ENCODE results near the gene AATK. TPM values are rescaled to one million over a fixed set of nuclear protein-coding genes. Genes with fewer than 3 reads are reported as not detected.

The AATK gene
- total RNA-seq, 1 experiment from 2014 or later: not detected

GRCh38 chr17:81202318-81202717 is 36.3 kb upstream of the AATK start:
- DNase-seq: no peak
- H3K27me3 Mint-ChIP-seq (ENCODE audit: unreplicated experiment): no peaks in the 10 kb centered on the region
- no peak for TF ChIP-seq CTCF (IDR thresholded peaks at IDR 0.05; ENCODE audit: unreplicated experiment)
- no peaks in the 10 kb centered on the region for H3K4me1 Mint-ChIP-seq (ENCODE audit: low read depth, unreplicated experiment)
- no peak overlapping the region for H3K4me3 Mint-ChIP-seq (ENCODE audit: low read depth, unreplicated experiment)
- no peaks in the 10 kb centered on the region for H3K9me3 Mint-ChIP-seq (ENCODE audit: low read depth, unreplicated experiment)
- no TSS peak for BruUV-seq (replicated peaks)
- H3K27ac Mint-ChIP-seq (ENCODE audit: unreplicated experiment): no peak overlapping the region
- H3K36me3 Mint-ChIP-seq (ENCODE audit: insufficient read depth, unreplicated experiment): peaks cover 21% of the 10 kb centered on the region
- CTCF ChIA-PET: no interaction called here
- intact Hi-C loops (cut with micrococcal nuclease; ENCODE audit: unreplicated experiment): no loop called here

GRCh38 chr17:81200695-81201580 is 34.9 kb upstream of the AATK start:
- intact Hi-C loops (cut with micrococcal nuclease; ENCODE audit: unreplicated experiment): no loop called here
- peak; percentile 73 for DNase-seq
- H3K4me1 Mint-ChIP-seq (ENCODE audit: low read depth, unreplicated experiment): no peaks in the 10 kb centered on the region
- H3K27ac Mint-ChIP-seq (ENCODE audit: unreplicated experiment): no peak overlapping the region
- peaks cover 7% of the 10 kb centered on the region for H3K36me3 Mint-ChIP-seq (ENCODE audit: insufficient read depth, unreplicated experiment)
- H3K4me3 Mint-ChIP-seq (ENCODE audit: low read depth, unreplicated experiment): no peak overlapping the region
- no peaks in the 10 kb centered on the region for H3K27me3 Mint-ChIP-seq (ENCODE audit: unreplicated experiment)
- no TSS peak for BruUV-seq (replicated peaks)
- TF ChIP-seq CTCF (IDR thresholded peaks at IDR 0.05; ENCODE audit: unreplicated experiment): no peak
- H3K9me3 Mint-ChIP-seq (ENCODE audit: low read depth, unreplicated experiment): no peaks in the 10 kb centered on the region
- CTCF ChIA-PET: interaction anchor here (0.6 to 1.0 kb wide), 8 partner anchors 8 to 362 kb away, joined by 3 to 4 read pairs (median 3); no protein-coding TSS in a partner anchor

GRCh38 chr17:81200201-81200600 is 34.2 kb upstream of the AATK start:
- no peak for DNase-seq
- no TSS peak for BruUV-seq (replicated peaks)
- Mint-ChIP-seq H3K27me3 (ENCODE audit: unreplicated experiment) (no peaks in the 10 kb centered on the region), H3K36me3 (ENCODE audit: insufficient read depth, unreplicated experiment) (peaks cover 7% of the 10 kb centered on the region), H3K4me1 (ENCODE audit: low read depth, unreplicated experiment) (no peaks in the 10 kb centered on the region), H3K9me3 (ENCODE audit: low read depth, unreplicated experiment) (no peaks in the 10 kb centered on the region), H3K4me3 (ENCODE audit: low read depth, unreplicated experiment) (no peak overlapping the region), H3K27ac (ENCODE audit: unreplicated experiment) (no peak overlapping the region)
- CTCF ChIA-PET: interaction anchor here (0.7 to 1.0 kb wide), 5 partner anchors 9 to 99 kb away, joined by 3 to 4 read pairs (median 3); no protein-coding TSS in a partner anchor
- no peak for TF ChIP-seq CTCF (IDR thresholded peaks at IDR 0.05; ENCODE audit: unreplicated experiment)
- intact Hi-C loops (cut with micrococcal nuclease; ENCODE audit: unreplicated experiment): no loop called here

- BruUV-seq (replicated peaks): no TSS peak
- no peaks in the 10 kb centered on the region for H3K4me1 Mint-ChIP-seq (ENCODE audit: low read depth, unreplicated experiment)
Observed at GRCh38 chr17:81199482-81199830, 33.4 kb upstream of the AATK start.

More at GRCh38 chr17:81199482-81199830, 33.4 kb upstream of the AATK start:
- Mint-ChIP-seq H3K27ac (ENCODE audit: unreplicated experiment) (no peak overlapping the region), H3K36me3 (ENCODE audit: insufficient read depth, unreplicated experiment) (peaks cover 7% of the 10 kb centered on the region), H3K27me3 (ENCODE audit: unreplicated experiment) (no peaks in the 10 kb centered on the region), H3K9me3 (ENCODE audit: low read depth, unreplicated experiment) (no peaks in the 10 kb centered on the region), H3K4me3 (ENCODE audit: low read depth, unreplicated experiment) (no peak overlapping the region)
- CTCF ChIA-PET: no interaction called here
- intact Hi-C loops (cut with micrococcal nuclease; ENCODE audit: unreplicated experiment): no loop called here
- TF ChIP-seq CTCF (IDR thresholded peaks at IDR 0.05; ENCODE audit: unreplicated experiment): no peak
- no peak for DNase-seq
